Neural cell (in vitro differentiated cells): ENCODE measurements around the gene PWWP2B. TPM values are rescaled to one million over a fixed set of nuclear protein-coding genes. Genes with fewer than 3 reads are reported as not detected.

Experiments
- polyA plus RNA-seq: library from polyadenylated mRNA; depleted of rRNA; stranded (reverse); fragments of >200 nt; gene quantifications from 2 replicates; pipeline ENCODE4 v1.2.3, GENCODE V29; 2014

The PWWP2B gene
- polyA plus RNA-seq, 1 donor from 2014 or later, result 13.0 TPM

Other genes with a start within 250 kb of the PWWP2B start
- gene DPYSL4, start 210.3 kb upstream of the PWWP2B start, polyA plus RNA-seq, result 116 and 143 TPM in 2 replicates
- 23.2 and 36.2 TPM in 2 replicates for gene STK32C, start 89.2 kb upstream of the PWWP2B start, polyA plus RNA-seq
- gene LRRC27, start 65.0 kb upstream of the PWWP2B start, polyA plus RNA-seq, result 26.7 and 35.7 TPM in 2 replicates
- gene INPP5A, start 140.6 kb downstream of the PWWP2B start, polyA plus RNA-seq, result 44.5 and 48.8 TPM in 2 replicates